Endothelial cell of hepatic sinusoid (primary cell): ENCODE data around the gene ARL6IP4.

ENCODE experiments used
- in situ Hi-C: cut with HindIII; loops from 2 replicates; pipeline ENCODE4 v1.10.0; 2017; ENCODE audit warnings: low sequenced_read_pairs

The ARL6IP4 gene

DNA sequence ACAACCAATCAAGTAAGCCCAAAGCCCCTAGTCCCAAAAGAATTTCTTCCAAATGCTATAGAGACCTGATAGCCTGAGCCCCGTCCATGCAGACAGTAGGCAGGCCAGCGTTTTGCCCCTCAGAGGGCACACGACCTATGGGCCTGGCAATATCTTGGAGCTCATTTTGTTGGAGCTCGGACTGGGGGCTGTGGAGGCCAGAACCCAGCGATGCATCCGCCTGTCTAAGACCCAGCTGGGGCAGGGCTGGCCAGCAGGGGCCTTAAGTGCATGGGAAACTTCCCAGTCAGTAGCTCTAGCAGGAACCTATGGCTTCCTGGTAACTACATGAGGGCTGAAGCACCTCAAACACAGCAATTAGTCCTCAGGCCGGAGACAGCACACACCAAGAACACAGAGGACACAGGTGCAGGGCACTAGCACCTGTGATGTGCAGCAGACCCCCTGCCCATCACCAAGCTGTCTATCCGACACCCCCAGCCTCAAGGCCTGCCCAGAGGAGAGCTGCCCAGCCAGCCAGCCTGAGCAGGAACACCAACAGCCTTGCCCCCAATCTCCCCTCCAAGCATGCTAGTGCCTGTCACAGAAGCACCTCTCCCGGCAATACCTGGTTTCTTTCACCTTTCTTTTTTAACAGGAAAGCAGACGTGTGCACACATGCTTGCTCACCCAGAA lies 50.8 kb downstream of the ARL6IP4 start:
- in situ Hi-C loops: no loop called here
